Umbilical cord (tissue), 2 donors: Measurements from ENCODE around the gene VPS11. TPM values are rescaled to one million over a fixed set of nuclear protein-coding genes. Genes with fewer than 3 reads are reported as not detected.

ENCODE experiments used
- DNase-seq: peaks from one replicate; pipeline ENCODE4 v3.0.0-alpha.2; 2015; ENCODE audit warnings: low spot score
- total RNA-seq: library from RNA; depleted of rRNA; stranded (reverse); fragments of >200 nt; gene quantifications from one replicate; pipeline ENCODE4 v1.2.3, GENCODE V29; 2014; ENCODE audit warnings: low replicate concordance; ENCODE audit not compliant: insufficient read depth

The VPS11 gene
- total RNA-seq, 1 donor from 2014 or later, result 12.8 TPM

DNA sequence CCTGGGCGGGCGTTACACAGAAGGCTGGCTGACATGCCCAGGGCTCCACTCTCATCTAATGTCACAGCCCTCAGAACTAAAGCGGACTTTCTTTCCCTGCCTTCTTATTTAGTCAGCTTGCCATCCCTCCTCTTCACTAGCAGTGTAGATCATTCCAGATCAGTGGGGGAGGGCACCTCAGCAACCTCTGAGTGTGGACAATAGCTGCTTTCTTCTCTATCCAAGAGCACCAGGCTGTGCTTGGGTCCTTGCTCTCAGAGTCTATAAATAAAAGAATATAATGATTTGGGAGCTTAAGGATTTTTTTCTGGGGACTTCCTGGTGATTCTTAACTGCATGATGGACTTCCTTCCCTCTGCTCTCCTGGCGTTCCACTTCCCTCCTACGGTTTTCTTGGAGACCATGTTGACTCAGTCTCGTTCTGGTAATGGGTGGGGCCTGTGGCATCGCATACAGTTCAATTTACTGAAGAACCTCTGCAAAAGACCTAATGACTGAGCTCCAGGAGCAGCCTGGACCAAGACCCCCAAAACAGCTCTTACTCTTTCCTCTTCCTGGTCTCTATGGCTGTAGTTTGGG lies 14.2 kb downstream of the VPS11 start:
- DNase-seq, result no peak

DNA sequence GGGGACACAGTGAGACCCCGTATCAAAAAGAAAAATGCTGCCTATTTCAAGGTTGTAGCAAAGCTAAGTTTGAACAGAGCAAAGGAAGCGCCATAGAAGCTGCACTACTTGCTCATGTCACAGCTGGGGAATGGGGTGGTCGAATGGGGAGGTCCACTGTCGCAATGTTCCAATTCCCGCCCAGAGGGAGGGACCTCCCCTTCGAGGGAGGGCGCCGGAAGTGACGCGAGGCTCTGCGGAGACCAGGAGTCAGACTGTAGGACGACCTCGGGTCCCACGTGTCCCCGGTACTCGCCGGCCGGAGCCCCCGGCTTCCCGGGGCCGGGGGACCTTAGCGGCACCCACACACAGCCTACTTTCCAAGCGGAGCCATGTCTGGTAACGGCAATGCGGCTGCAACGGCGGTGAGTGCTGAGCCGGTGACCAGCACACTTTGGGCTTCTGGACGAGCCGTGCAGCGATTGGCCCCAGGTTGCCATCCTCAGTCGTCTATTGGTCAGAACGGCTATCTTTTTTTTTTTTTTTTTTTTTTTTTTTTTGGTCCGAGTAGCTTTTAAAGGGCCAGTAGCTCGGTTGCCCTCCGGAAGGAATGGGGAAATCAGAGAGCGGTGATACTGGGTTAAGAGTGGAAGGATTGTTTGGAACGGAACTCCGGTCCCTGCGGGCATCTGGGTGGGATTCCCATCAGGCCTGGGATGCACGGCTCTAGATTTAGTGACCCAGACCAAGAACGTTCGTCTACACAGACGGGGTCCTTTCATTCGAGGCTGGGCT lies 17.2 kb downstream of the VPS11 start, which contains the start of gene HMBS:
TSS of gene HMBS (plus strand) at position 219 of the 774 bp plus-strand sequence. CDS start at position 372, 153 bp downstream.
- peak; percentile 98 for DNase-seq

DNA sequence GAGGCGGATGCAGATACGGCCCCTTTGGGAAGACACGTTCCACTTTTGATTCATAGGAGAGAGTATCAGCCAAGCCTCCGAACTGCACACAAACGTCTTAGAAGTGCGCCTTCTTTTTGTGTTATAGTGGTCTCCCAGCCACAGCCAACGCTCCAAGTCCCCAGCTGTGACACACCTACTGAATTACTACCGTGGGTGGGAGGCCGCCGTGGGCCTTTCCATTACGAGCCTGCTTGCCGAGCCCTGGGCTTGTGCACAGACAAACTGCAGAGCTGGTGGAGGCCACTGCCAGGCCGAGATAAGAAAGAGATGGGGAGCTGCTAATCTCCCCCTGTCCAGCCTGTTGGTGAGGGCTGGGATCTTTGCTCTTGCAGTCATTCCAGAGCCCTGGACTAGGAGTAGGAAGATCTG lies 17.8 kb downstream of the VPS11 start:
- no peak for DNase-seq

DNA sequence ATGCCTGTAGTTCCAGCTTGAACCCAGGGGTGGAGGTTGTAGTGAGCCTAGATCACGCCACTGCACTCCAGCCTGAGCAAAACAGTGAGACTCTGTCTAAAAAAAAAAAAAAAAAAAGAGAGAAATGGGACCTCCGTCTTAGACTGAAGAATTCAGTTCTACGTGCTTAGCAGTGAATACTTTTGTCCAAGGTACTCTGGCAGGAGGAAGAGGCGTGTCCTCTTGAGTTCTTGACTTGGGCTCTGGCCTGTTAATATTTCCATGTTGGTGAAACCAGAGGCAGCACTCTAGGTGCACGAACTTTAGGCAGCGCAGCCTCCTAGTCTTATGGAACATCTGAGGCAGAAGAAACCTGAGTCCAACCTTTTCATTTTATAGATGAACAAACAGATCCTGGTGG lies 19.5 kb downstream of the VPS11 start:
- no peak for DNase-seq

DNA sequence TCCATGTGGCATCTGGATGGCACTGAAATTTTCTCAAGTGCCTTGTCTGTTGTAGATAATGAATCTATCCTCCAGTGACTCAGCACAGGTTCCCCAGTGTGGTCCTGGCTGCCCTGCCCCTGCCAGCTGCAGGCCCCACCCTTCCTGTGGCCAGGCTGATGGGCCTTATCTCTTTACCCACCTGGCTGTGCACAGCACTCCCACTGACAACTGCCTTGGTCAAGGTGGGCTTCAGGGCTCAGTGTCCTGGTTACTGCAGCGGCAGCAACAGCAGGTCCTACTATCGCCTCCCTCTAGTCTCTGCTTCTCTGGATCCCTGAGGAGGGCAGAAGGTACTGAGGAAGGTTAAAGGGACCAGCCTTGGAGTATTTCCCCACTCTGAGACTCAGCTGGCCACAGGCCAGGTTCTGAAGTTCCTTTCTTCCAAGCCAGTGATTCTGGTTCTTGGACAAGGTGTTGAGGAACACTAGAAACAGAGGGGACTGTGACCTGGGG lies 20.2 kb downstream of the VPS11 start:
- DNase-seq, result no peak

DNA sequence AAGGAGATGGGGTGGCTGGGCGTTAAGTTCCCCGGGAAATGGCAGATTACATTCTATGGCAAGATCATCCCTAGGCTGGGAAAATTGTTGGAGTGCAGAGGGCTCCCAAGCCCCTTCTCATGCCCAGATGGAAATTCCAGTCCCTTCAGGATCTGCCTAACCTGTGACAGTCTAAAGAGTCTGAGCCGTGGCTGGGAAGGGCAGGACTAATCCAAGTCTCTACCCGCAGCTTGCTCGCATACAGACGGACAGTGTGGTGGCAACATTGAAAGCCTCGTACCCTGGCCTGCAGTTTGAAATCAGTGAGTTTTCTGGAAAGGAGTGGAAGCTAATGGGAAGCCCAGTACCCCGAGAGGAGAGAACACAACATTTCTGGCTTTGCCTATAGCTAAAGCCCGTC lies 20.8 kb downstream of the VPS11 start:
- no peak for DNase-seq

DNA sequence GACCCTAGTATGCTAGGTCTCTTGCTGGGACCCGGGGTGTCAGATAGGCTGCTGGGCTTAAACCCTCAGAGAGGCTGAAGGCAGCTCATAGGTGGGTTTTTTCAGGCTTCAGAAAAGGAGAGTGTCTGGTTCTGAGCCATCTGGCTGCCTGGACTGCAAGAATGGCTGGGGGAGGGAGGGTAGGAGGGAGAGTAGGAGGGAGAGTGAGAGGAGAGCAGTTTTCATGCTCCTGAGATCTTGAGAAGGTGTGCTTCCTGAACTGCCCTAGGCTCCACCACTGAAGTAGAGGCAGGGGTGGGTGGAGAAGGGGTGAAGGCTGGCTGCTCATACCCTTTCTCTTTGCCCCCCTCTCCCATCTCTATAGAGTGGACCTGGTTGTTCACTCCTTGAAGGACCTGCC lies 21.7 kb downstream of the VPS11 start:
- no peak for DNase-seq

DNA sequence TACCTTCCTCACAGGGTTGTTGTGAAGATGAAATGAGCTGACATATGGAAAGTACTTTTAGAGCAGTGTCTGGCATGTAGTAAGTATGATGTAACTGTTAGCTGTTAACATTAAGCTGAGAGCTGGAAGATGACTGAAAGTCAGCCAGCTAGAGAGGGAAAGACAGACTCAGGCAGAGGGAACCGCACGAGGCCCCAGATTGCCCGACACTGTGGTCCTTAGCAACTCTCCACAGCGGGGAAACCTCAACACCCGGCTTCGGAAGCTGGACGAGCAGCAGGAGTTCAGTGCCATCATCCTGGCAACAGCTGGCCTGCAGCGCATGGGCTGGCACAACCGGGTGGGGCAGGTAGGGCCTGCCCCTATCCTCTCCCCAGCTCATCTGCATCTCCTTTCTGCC lies 23.6 kb downstream of the VPS11 start:
- DNase-seq, result peak; percentile 85

DNA sequence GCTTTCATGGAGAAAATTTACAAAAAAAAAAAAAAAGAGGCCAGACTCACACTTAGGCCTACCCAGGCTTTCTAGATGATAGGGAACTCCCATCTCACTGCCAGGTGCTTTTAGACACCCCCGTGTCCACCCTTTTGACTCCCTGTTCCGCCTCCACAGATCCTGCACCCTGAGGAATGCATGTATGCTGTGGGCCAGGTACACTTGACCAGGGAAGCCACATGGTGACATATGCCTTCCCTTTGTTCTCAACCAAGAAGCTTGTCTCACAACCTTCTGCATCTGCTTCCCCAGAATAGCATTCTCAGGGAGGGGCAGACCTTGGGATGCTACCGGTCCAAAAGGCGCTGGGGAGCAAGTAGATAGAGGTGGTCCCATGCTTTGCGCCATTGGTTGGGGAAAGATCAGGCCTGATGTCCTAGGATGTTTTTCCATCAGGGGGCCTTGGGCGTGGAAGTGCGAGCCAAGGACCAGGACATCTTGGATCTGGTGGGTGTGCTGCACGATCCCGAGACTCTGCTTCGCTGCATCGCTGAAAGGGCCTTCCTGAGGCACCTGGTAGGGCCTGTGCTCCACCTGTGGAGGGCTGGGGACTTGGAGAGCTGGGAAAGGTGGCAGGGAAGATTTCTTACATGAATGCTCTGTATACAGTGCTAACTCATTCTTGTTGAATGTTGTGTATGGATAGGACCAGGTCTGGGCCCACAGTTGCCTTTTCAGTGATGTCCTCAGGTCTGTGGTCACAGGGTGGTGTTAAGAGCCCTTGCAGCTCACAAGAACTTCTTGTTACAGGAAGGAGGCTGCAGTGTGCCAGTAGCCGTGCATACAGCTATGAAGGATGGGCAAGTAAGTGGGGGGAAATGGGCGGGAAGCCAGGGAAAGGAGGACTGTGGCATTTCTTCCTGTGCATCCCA lies 24.6 kb downstream of the VPS11 start:
- DNase-seq, result no peak

DNA sequence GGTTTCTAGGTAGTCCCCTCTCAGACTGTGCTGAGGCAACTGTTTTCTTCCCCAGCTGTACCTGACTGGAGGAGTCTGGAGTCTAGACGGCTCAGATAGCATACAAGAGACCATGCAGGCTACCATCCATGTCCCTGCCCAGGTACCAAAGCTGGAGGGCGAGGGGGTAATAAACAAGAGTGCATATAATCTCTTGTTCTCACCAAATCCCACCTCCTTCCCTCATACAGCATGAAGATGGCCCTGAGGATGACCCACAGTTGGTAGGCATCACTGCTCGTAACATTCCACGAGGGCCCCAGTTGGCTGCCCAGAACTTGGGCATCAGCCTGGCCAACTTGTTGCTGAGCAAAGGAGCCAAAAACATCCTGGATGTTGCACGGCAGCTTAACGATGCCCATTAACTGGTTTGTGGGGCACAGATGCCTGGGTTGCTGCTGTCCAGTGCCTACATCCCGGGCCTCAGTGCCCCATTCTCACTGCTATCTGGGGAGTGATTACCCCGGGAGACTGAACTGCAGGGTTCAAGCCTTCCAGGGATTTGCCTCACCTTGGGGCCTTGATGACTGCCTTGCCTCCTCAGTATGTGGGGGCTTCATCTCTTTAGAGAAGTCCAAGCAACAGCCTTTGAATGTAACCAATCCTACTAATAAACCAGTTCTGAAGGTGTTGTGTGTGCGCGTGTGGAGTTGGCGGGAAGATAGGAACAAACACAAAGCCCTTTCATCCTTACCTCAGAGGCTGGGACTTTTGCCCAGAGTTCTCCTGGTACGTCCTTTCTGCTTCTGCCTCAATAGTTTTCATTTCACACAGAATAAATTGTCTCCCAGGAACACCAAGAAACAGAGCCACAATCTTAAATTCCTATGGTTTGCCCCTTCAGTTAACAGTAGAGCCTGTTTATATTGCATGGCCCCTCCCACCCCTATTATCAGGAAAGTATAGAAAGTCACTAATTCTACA lies 25.5 kb downstream of the VPS11 start:
- no peak for DNase-seq

DNA sequence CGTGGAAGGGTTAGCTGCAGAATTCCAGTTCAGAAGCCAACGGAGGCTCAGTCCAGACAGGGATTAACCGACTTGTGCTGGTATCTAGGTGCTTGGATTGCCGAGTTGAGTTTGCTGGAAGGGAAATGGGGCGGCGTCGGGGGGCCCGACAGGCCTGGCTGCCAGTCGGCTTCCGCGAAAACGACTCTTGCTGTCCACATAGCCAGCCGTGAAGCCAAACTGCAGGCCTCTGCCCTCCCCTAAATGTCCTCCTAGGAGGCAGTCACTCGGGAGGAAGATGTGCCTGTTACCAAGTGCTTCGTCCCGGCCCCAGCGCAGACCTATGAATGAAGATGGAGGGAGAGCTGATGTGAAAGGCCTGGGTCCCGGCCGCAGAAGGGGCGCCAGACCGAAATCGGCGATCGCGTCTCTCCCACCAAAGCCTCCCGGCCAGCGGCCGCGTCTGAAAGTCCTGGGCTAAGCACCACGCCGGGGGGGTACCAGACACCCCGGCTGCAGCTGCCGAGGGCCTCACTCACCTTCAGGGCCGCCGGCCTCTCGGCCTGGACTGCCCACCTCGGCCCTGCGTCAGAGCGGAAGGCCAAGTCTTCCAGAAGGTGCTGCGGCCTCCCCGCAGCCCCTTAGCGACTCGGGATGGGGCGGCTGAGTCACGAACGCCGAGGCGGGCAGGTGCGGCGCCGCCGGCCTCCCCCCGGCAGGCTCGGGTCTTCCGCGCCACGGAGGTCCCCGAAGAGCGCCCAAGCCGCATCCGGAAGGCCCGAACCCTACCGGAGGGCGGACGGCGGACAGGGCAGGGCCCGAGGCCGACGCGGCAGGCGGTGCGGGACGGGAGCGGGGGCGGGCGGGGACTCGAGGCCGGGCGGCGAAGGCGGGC lies 26.6 kb downstream of the VPS11 start:
- DNase-seq, result peak; percentile 69

DNA sequence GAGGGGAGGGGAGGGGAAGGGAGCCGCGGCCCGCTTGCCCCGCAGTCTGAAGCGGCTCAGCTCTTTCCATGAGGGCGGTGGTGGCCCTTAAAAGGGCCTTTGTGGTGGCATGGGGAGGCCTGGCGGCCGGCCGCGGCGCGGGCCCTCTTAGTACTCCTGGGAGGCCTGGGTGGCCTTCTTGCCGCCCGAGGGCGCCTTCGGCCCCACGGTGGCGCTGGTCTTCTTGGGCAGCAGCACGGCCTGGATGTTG lies 27.1 kb downstream of the VPS11 start:
- DNase-seq, result peak; percentile 88

DNA sequence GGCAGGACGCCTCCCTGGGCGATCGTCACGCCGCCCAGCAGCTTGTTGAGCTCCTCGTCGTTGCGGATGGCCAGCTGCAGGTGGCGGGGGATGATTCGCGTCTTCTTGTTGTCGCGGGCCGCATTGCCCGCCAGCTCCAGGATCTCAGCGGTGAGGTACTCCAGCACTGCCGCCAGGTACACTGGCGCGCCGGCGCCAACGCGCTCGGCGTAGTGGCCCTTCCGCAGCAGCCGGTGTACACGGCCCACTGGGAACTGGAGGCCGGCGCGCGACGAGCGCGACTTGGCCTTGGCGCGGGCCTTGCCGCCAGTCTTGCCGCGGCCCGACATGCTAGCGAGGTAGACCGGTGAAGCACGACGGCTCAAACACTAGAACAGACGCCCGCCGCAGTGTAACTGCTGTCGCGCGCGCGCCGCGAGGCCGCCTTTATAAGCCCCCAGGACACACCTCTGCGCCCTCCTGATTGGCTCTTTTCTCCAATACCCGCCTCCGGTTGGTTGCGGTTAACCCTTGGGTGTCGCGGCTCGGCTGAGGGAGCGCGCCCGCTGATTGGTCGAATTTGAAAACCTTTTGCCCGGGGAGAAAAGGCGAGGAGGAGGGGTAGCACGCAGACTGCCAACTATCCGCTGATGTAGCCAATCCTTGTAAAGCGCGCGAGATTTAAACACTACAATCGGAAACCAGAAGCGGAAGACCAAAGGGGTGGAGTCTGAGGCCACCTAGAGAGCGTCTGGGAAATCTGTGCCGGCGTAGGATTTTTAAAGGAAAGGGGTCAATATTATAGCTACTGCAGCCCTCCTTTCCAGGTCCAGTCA lies 27.7 kb downstream of the VPS11 start:
- peak; percentile 100 for DNase-seq

DNA sequence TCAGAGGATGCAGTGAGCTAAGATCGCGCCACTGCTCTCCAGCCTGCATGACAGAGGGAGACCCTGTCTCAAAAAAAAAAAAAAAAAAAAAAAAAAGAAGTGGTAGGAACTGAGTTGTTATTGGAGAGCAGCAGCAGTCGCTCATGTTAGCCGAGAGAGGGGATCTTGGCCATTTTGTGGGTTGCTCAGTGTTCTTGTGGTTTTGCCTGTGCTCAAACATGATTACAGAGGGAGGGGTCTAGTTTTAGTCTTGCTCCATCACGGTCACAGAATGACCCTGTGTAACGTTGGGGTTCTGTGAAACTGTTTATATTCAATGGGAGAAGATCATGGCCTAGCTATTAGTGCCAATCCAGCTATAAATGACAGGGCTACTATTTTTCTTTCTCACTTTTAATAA lies 32.1 kb downstream of the VPS11 start:
- DNase-seq, result no peak

DNA sequence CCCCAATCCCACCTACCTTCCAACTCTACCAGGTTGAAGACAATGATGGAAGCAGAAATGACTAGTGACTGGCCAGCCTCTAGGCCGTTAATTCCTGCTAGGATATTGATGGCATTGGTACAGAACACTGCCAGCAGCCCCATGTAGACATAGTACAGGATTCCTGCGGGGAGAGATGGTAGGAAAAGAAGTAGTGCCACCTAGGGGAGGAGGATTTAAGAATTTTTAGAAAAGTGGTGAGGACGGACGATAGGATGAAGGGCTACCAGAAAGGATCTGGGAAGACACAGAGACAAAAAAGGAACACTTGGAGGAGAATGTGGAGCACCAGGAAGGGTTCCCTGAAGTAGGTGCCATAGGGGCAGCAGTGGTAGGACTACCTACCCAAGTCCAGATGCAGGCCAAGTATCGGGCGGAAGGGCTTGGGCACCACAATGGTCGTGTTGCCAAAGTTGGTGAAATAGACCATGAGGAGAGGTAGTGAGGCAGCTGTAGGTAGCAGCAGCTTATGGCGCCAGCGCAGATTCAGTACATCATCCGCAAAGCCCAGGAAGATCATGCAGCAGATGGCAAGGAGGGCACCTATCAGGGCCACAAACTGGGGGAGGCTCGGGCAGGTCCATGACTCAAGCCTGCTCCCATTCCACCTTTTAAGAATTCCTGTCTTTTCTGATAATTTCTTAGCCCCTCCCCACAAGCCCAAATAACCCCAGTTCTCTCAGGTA lies 32.8 kb downstream of the VPS11 start:
- no peak for DNase-seq

DNA sequence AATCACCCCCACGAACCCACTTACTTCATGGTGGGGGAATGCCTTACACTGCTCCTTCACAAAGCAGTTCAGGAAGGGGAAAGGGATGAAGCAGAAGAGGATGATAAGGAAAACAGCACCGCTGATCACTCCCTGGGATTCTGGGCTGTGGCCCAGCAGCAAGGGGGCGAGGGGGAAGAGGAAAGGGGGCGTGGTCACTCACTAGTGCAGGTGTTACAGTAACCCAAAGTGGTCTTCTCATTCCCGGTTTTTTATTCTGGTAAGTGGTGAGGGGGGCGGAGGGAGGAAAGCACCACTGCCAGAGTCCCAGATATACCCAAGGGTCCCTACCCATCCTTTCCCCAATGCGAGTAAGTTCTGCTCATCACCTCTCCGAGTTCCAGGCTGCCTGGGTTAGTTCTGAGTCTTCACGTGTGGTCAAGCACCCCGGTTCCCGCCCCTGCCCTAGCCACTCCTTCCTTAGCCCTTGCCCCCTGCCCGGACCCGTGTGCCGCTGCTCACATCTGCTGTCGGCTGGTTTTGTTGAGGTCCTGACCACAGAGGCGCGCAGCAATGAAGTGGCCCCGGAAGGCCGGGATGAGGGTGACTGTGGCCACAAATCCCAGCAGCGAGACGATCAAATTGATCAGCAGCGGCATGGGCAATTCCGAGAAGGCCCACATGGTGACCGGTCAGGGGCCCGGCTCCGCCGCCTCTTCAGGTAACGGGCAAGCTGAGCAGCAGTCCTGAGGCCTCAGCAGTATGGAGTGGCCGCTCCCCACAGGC lies 33.6 kb downstream of the VPS11 start:
- DNase-seq, result no peak

DNA sequence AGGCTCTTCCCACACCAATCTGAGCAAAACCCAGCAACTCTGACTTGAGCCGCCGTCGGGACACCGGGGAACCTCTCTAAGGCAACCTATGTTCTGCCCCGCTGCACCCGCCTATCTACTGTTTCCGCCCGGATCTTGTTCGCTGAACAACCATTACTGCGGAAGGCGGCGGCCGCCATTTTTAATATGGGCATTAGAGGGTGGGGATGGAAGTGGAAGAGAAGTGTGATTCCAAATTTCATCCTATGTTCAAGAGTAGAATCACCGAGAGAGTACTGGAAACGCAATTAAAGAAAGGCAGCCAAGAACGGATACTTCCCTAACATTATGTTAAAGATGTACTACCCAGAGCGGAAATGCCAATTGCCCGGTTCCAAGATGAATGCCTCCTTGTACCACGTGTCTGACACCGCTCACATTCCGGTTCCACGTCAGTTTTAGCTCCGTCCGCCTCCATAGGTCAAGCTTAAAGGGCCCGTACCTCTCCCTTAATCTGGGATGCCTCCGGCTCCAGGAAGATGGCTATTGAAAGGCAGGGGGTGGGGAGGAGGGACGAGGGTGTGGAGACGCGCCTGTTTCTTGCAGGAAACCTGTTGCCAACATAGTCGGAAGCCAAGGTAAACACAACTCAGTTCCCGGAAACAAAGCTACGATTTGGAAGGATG lies 34.3 kb downstream of the VPS11 start, which contains the start of gene DPAGT1:
TSS of gene DPAGT1 (minus strand) at position 95 of the 665 bp plus-strand sequence. CDS start 198 bp downstream, outside the sequence.
- peak; percentile 99 for DNase-seq
